Measurements from ENCODE around the gene MEPE.
"Not testable (repeated sequence)": the region's sequence is repeated elsewhere in the genome, so short reads cannot be mapped to it uniquely, and the experiment has no call there.

MEPE gene

GRCh38 chr4:87881115-87881514, 48.3 kb downstream of the MEPE start:
- no peak for DNase-seq (ENCODE audit: extremely low read depth in 1 of 2, low read depth in 1 of 2)

- DNase-seq (ENCODE audit: extremely low read depth in 1 of 2, low read depth in 1 of 2) = no peak
These were observed 49.6 kb downstream of the MEPE start for GRCh38 chr4:87882321-87882720.

- DNase-seq (ENCODE audit: extremely low read depth in 1 of 2, low read depth in 1 of 2) = no peak
These were observed 50.1 kb downstream of the MEPE start for GRCh38 chr4:87882861-87883260.

- no peak for DNase-seq (ENCODE audit: extremely low read depth in 1 of 2, low read depth in 1 of 2)
These were observed 52.3 kb downstream of the MEPE start for GRCh38 chr4:87884976-87885549.

GRCh38 chr4:87886083-87886482, 53.3 kb downstream of the MEPE start:
- no peak for DNase-seq (ENCODE audit: extremely low read depth in 1 of 2, low read depth in 1 of 2)

- not testable (repeated sequence) for DNase-seq (ENCODE audit: extremely low read depth in 1 of 2, low read depth in 1 of 2)
These were observed 58.0 kb downstream of the MEPE start for GRCh38 chr4:87890753-87891152.

- peak; percentile 6 to 19 for DNase-seq (ENCODE audit: extremely low read depth in 1 of 2, low read depth in 1 of 2)
These were observed 63.3 kb downstream of the MEPE start for GRCh38 chr4:87895964-87896621.
